Activated CD8-positive, alpha-beta T cell treated with anti-CD3 and anti-CD28 coated beads, Interleukin-2, amount 10 ng/mL, durations not matched to agents 7 days and 5 days (primary cell): Measurements from ENCODE around the gene NYNRIN. TPM values are rescaled to one million over a fixed set of nuclear protein-coding genes. Genes with fewer than 3 reads are reported as not detected.
"Not testable (repeated sequence)": the region's sequence is repeated elsewhere in the genome, so short reads cannot be mapped to it uniquely, and the experiment has no call there.

Experiments used
- ATAC-seq: fragments of 150-1000 bp; cut with Tn5 transposase; one replicate; pipeline ENCODE4 v1.10.0; 2021; ENCODE audit warnings: moderate library complexity
- CTCF ChIA-PET: fragments of 350-600 bp; sonication (Branson Sonifier 250); formaldehyde crosslinking; loops from one replicate; lab custom pipeline; 2021; ENCODE audit warnings: antibody characterized with exemption; lab: Charles Lee
- POLR2A ChIA-PET: fragments of 350-600 bp; sonication (Branson Sonifier 250); formaldehyde crosslinking; loops from one replicate; lab custom pipeline; 2021; ENCODE audit warnings: antibody characterized with exemption; lab: Charles Lee
- DNase-seq: peaks from one replicate; pipeline ENCODE4 v3.0.0-alpha.2; 2020
- H3K27ac Mint-ChIP-seq: one replicate; pipeline ENCODE4 v1.8.0; 2021; ENCODE audit warnings: mild to moderate bottlenecking, mixed read lengths
- H3K27me3 Mint-ChIP-seq: one replicate; pipeline ENCODE4 v1.8.0; 2021; ENCODE audit warnings: low read depth, mixed read lengths
- H3K36me3 Mint-ChIP-seq: one replicate; pipeline ENCODE4 v1.8.0; 2021; ENCODE audit warnings: low read depth, mixed read lengths
- H3K4me1 Mint-ChIP-seq: one replicate; pipeline ENCODE4 v1.8.0; 2021; ENCODE audit warnings: low read depth, mixed read lengths
- H3K4me3 Mint-ChIP-seq: one replicate; pipeline ENCODE4 v1.8.0; 2021; ENCODE audit warnings: mild to moderate bottlenecking, mixed read lengths
- H3K9me3 Mint-ChIP-seq: one replicate; pipeline ENCODE4 v1.8.0; 2022; ENCODE audit warnings: mixed read lengths; ENCODE audit not compliant: insufficient read depth
- total RNA-seq, 2 experiments: library from RNA; stranded (reverse); gene quantifications; one replicate each; pipeline ENCODE4 v1.2.3, GENCODE V29; 2021

NYNRIN gene
- total RNA-seq, 2 experiments from 2014 or later = 0.21 to 0.52 TPM

DNA sequence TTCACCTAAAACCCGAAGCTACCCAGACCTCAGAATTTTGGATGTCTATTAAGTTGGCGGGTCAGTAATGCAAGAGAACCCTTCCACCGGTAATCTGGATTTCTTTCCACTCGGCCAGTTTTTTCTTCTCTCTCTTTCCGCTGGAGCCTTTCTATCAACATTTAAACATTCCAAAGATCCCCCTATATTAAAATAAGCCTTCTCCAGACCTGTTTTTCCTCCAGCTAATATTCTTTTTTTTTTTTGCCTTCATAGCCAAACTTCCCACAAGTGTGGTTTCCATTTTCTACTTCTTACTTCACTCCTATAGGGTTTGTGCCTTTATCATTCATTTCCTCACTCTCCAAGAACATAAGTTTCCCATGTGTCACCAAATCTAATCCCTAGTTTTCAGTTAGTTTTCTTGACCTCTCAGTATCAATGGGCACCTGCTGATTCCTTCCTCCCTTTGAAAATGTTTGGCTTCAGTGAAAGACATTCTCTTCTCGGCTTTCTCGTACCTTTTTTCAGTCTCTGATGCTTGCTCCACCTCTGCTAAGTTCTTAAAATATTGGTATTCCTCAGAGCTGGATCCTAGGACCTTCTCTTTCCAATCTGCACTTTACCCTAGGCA is 44.4 kb downstream of the NYNRIN start:
- H3K27me3 Mint-ChIP-seq = no peaks in the 10 kb centered on the region
- H3K9me3 Mint-ChIP-seq = no peaks in the 10 kb centered on the region
- H3K4me1 Mint-ChIP-seq = peaks cover 49% of the 10 kb centered on the region
- peaks cover 40% of the 10 kb centered on the region for H3K36me3 Mint-ChIP-seq
- H3K4me3 Mint-ChIP-seq = peak overlapping the region; percentile 96
- CTCF ChIA-PET = interaction anchor here (0.8 to 4.7 kb wide), 6 partner anchors 12 to 231 kb away, joined by 3 to 77 read pairs (median 7); partner anchors contain the start of genes CBLN3, CIDEB and KHNYN
- DNase-seq = no peak
- no peak for ATAC-seq
- POLR2A ChIA-PET = interaction anchor here (0.6 to 5.3 kb wide), 4 partner anchors 9 to 497 kb away, joined by 3 to 77 read pairs (median 4); partner anchors contain the start of genes CBLN3, CHMP4A and KHNYN
- peak overlapping the region; percentile 98 for H3K27ac Mint-ChIP-seq

DNA sequence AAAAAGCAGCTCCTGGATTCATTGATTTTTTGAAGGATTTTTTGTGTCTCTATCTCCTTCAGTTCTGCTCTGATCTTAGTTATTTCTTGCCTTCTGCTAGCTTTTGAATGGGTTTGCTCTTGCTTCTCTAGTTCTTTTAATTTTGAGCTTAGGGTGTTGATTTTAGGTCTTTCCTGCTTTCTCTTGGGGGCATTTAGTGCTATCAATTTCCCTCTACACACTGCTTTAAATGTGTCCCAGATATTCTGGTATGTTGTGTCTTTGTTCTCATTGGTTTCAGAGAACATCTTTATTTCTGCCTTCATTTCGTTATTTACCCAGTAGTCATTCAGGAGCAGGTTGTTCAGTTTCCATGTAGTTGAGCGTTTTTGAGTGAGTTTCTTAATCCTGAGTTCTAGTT is 52.0 kb downstream of the NYNRIN start:
- H3K4me1 Mint-ChIP-seq, H3K27ac Mint-ChIP-seq, ATAC-seq, CTCF ChIA-PET, H3K9me3 Mint-ChIP-seq, DNase-seq, H3K4me3 Mint-ChIP-seq, H3K27me3 Mint-ChIP-seq, POLR2A ChIA-PET: not testable (repeated sequence)
- peaks cover 11% of the 10 kb centered on the region for H3K36me3 Mint-ChIP-seq

DNA sequence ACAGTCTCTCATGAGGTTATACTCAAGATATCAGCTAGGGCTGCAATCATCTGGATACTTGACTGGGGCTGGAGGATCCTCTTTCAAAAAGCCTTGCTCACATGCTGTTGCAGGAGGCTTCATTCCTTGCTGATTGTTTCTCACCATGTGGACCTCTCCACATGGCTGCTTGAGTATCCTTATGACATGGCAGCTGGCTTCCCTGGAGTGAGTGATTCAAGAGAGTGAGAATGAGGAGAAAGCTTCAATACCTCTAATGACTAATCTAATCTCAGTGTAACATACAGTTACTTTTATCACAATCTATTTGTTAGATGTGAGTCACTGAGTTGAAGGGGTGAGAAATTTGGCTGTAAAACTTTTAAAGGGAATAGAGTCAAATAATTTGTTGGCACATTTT is 58.2 kb downstream of the NYNRIN start:
- no peak for DNase-seq
- ChIA-PET POLR2A (interaction anchor here (1.5 kb wide), 1 partner anchor 27 kb away, joined by 3 read pairs; the partner anchor contains the start of genes CBLN3 and KHNYN), CTCF (no interaction called here)
- no peak overlapping the region for H3K4me3 Mint-ChIP-seq
- no peaks in the 10 kb centered on the region for H3K4me1 Mint-ChIP-seq
- no peak overlapping the region for H3K27ac Mint-ChIP-seq
- peaks cover 9% of the 10 kb centered on the region for H3K9me3 Mint-ChIP-seq
- no peaks in the 10 kb centered on the region for H3K27me3 Mint-ChIP-seq
- ATAC-seq = no peak
- peaks cover 8% of the 10 kb centered on the region for H3K36me3 Mint-ChIP-seq

DNA sequence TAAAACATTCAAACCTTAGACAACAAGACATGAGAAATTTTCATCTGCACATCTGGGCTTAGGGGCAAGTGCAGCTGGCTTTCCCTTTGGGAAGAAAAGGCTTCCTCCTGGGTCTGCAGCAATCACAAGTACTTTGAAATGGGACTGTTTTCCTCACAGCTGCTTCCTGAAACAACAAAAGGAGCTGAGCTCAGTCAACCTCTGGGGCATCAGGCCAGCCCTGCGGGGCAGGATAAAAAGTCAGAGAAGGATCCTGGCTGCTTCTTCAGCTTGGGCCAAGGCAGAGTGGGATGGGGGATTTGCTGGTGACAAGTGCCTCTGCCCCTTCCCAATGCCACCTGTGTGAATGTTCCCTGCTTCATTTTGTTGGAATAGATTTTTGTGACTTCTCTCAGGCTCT is 59.9 kb downstream of the NYNRIN start:
- ChIA-PET POLR2A (no interaction called here), CTCF (no interaction called here)
- Mint-ChIP-seq H3K27ac (no peak overlapping the region), H3K4me3 (no peak overlapping the region), H3K4me1 (no peaks in the 10 kb centered on the region), H3K9me3 (peaks cover 9% of the 10 kb centered on the region), H3K27me3 (no peaks in the 10 kb centered on the region), H3K36me3 (peaks cover 8% of the 10 kb centered on the region)
- ATAC-seq = no peak
- DNase-seq = no peak

DNA sequence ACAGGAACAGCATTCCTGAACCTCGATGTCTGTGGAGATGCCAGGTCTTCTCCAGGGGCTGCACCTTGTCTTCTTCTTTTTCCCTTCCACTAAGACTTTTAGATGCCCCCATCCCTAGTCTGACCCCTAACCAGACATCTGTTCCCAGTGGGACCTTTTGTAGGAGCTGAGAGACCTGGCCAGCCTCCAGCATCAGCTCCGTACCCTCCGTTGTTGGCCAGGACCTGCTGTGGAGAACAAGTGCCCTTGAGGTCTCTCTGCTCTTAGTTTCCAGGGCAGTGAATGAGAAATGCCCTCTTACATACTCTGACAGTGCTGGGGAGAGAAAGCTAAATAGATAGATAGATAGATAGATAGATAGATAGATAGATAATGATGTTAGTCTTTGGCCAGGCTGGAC is 60.5 kb downstream of the NYNRIN start:
- ATAC-seq = no peak
- Mint-ChIP-seq H3K36me3 (peaks cover 4% of the 10 kb centered on the region), H3K27me3 (no peaks in the 10 kb centered on the region), H3K27ac (no peak overlapping the region), H3K4me3 (no peak overlapping the region), H3K9me3 (peaks cover 3% of the 10 kb centered on the region), H3K4me1 (no peaks in the 10 kb centered on the region)
- POLR2A ChIA-PET = no interaction called here
- CTCF ChIA-PET = no interaction called here
- no peak for DNase-seq

DNA sequence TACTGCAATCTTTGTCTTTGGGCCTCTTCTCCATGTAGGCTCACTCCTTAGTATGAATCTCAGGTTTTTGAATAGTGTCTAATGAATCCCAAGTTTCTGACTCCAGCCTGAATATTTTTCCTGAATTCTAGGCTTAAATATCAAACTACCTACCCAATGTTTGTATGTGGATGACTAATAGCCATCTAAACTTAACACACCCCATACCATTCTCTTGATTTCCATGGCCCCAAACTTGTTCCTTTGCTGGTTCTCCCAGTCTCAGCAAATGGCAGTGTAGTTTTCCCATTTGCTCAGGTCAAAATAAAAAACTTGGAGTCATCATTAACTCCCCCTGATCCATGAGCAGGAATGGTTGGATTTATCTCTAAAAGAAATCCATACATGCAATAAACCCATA is 62.5 kb downstream of the NYNRIN start:
- no peak overlapping the region for H3K27ac Mint-ChIP-seq
- CTCF ChIA-PET = no interaction called here
- H3K9me3 Mint-ChIP-seq = no peaks in the 10 kb centered on the region
- H3K36me3 Mint-ChIP-seq = peaks cover 2% of the 10 kb centered on the region
- DNase-seq (no peak), ATAC-seq (no peak)
- H3K4me3 Mint-ChIP-seq = no peak overlapping the region
- H3K27me3 Mint-ChIP-seq = no peaks in the 10 kb centered on the region
- peaks cover 8% of the 10 kb centered on the region for H3K4me1 Mint-ChIP-seq
- POLR2A ChIA-PET = no interaction called here

DNA sequence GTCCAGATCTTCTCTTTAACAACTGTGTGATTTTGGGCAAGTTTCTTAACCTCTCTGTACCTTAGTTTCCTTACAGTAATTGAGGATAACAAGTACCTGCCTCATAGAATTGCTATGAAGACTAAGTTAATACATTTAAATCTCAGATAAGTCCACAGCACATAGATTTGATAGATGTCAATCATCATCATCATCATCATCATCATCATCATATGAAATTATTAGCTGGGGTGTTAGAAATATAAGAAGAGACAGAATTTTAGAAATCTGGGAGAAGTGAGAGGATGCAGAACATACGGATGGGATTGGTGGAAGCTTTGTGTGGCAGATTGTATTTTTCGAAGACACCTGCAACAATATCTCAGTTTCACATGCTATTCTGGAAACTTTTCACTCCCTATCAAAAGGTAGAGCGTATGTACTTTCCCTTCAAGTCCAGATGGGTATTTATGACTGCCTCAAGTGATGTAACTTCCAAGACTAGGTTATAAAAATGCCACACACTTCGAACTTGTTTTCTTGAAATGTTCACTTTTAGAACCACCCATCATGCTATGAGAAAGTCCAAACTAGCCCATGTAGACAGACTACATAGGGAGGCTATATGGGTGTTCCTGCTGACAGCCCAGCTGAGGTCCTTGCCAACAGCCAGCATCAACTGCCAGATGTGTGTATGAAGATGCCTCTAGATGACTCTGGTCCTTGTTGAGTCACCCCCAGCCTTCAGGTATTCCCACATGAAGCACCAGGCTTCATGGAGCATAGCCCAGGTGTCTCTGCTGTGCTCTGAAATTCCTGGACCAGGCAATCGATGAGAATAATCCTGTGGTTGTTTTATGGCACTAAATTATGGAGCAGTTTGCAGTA is 64.4 kb downstream of the NYNRIN start:
- Mint-ChIP-seq H3K4me3 (no peak overlapping the region), H3K27me3 (peaks cover 4% of the 10 kb centered on the region), H3K36me3 (peaks cover 2% of the 10 kb centered on the region), H3K9me3 (no peaks in the 10 kb centered on the region), H3K4me1 (peaks cover 8% of the 10 kb centered on the region), H3K27ac (no peak overlapping the region)
- ChIA-PET POLR2A (no interaction called here), CTCF (no interaction called here)
- ATAC-seq (no peak), DNase-seq (no peak)

DNA sequence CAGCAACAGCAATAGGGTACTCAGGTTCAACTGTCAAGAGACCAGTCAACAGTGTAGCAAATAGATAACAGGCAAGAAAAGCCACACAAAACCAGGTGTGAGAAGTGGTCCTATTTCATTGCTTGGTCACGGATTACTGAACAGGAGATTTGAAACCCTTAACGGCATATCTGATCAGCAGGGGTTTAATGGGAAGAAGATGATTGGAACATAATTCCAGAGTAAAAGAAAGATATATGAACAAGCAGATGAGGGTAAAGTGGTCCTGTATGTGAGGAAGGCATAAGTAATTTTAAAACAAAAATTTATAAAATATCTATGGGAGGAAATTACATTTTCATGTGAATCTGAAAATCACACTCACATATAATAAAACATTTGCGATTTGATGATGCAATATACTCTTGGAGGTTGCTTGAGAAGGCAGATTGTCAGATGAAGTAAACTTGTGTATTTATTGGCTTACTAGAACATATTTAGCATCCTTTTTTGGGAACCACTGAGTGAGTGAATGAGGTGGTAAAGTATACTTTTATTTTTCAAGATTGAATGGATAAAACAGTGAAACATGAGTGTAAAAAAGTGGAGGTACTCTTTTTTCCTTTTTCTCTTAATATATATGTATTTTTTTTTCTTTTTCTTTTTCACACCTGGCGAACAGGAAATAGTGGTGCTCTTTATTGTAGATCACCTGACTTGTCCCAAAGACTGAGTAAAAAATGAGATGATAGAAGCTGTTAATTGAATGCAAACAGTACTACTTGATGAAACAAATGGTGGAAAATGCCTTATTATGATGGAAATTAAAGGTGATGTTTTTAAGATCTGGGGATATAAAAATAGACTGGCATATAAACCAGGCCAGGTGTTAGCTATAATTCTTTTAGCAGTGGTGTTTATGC is 65.3 kb downstream of the NYNRIN start:
- Mint-ChIP-seq H3K4me1 (peaks cover 8% of the 10 kb centered on the region), H3K36me3 (peaks cover 2% of the 10 kb centered on the region), H3K4me3 (no peak overlapping the region), H3K27me3 (peaks cover 8% of the 10 kb centered on the region), H3K9me3 (no peaks in the 10 kb centered on the region), H3K27ac (no peak overlapping the region)
- ATAC-seq (no peak), DNase-seq (no peak)
- ChIA-PET CTCF (no interaction called here), POLR2A (no interaction called here)

DNA sequence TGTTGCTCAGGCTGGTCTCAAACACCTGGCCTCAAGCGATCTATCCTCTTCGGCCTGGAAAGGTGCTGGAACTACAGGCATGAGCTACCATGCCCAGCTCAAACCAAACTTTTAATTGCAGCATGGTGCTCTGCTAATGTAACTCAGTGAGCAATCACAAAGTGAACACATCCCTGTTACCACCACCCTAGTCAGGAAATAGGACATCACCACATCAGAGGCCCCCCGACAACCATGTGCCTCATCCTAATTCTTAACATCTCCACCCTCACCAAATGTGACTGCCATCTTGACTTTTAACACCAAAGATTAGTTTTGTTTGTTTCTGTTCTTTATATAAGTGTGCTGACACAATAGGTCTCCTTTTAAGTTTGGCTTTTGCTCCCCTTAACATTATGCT is 66.6 kb downstream of the NYNRIN start:
- Mint-ChIP-seq H3K27ac (no peak overlapping the region), H3K4me3 (no peak overlapping the region), H3K9me3 (no peaks in the 10 kb centered on the region), H3K36me3 (peaks cover 2% of the 10 kb centered on the region), H3K4me1 (peaks cover 8% of the 10 kb centered on the region), H3K27me3 (peaks cover 15% of the 10 kb centered on the region)
- DNase-seq (no peak), ATAC-seq (peak; percentile 47)
- ChIA-PET CTCF (no interaction called here), POLR2A (no interaction called here)

DNA sequence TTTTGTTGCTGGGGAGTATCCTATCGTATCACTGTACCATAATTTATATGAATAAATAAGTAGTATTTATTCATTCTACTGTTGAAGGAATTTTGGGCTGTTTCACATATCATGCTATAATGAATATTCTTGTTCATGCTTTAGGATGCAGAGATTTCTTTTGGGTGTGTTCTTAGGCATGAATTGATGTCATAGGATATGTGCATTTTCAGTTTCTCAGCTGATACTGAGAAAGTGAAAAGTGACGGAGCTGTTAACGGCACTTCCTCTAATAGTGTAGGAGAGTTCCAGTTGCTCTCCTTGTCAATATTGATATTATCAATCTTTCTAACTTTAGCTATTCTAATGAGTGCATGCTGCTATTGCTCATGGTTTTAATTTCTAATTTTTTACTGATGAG is 67.0 kb downstream of the NYNRIN start:
- CTCF ChIA-PET = no interaction called here
- Mint-ChIP-seq H3K36me3 (peaks cover 2% of the 10 kb centered on the region), H3K27me3 (peaks cover 17% of the 10 kb centered on the region), H3K9me3 (no peaks in the 10 kb centered on the region), H3K27ac (no peak overlapping the region), H3K4me1 (peaks cover 8% of the 10 kb centered on the region), H3K4me3 (no peak overlapping the region)
- ATAC-seq (no peak), DNase-seq (no peak)
- POLR2A ChIA-PET = no interaction called here
